Peyer's patch (tissue), 4 donors: Measurements from ENCODE around the gene PTRH1.

Source experiments
- POLR2A ChIP-seq, 2 donors: fragments of 450-650 bp; IDR thresholded peaks; one replicate each; pipeline ENCODE4 v1.5.1; 2017; ENCODE audit warnings: antibody characterized with exemption in 2 of 2, mild to moderate bottlenecking in 2 of 2, moderate library complexity in 2 of 2
- TF ChIP-seq, protein P1 (sequence below), 6 experiments: fragments of 450-650 bp in 4 of 6; fragments of 200-600 bp in 2 of 6; sonication (generic) in 1 of 6; IDR thresholded peaks; one replicate each; pipeline ENCODE4 v1.5.1; 2017 to 2019; ENCODE audit warnings: antibody characterized with exemption in 6 of 6, mild to moderate bottlenecking in 3 of 6, moderate library complexity in 1 of 6

DNA sequence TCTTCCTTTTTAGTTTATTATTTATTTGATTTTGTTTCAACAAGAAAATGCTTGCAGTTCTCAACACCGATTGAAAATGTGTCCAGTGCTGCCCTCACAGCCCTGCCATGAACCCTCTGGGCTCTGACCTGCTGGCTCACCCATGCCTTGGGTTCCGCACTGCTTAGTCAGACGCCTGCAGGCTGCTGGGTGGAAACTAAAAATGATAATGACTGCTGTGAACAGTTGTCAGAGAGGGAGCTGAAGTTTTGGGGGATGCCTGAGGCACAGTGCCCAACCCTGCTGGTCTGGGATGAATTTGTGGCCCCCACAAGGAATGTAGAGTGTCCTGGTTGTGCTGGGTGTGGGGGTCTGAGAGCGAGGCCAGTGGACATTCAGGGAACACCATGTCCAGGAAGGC is 30.9 kb downstream of the PTRH1 start:
- TF ChIP-seq, protein P1, sequence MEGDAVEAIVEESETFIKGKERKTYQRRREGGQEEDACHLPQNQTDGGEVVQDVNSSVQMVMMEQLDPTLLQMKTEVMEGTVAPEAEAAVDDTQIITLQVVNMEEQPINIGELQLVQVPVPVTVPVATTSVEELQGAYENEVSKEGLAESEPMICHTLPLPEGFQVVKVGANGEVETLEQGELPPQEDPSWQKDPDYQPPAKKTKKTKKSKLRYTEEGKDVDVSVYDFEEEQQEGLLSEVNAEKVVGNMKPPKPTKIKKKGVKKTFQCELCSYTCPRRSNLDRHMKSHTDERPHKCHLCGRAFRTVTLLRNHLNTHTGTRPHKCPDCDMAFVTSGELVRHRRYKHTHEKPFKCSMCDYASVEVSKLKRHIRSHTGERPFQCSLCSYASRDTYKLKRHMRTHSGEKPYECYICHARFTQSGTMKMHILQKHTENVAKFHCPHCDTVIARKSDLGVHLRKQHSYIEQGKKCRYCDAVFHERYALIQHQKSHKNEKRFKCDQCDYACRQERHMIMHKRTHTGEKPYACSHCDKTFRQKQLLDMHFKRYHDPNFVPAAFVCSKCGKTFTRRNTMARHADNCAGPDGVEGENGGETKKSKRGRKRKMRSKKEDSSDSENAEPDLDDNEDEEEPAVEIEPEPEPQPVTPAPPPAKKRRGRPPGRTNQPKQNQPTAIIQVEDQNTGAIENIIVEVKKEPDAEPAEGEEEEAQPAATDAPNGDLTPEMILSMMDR (IDR thresholded peaks at IDR 0.05) = no peak
- TF ChIP-seq POLR2A (IDR thresholded peaks at IDR 0.05) = no peak
